ENCODE data around the gene MRPL50. TPM values are rescaled to one million over a fixed set of nuclear protein-coding genes. Genes with fewer than 3 reads are reported as not detected.
A peak's percentile ranks its signal among the peaks of the same experiment; 100 is the strongest.

The MRPL50 gene
- total RNA-seq, 1 experiment from 2014 or later: 19.6 TPM

GRCh38 chr9:101398068-101398929 is at the start of gene MRPL50, which contains the start of gene ZNF189 (continued):
- TF ChIP-seq ZNF532 (CRISPR knock-in tag; IDR thresholded peaks at IDR 0.05; ENCODE audit: borderline replicate concordance) (no peak), GABPB1 (CRISPR knock-in tag; IDR thresholded peaks at IDR 0.05) (peak; percentile 72), ZNF423 (CRISPR knock-in tag; IDR thresholded peaks at IDR 0.05) (no peak), NFYB (CRISPR knock-in tag; conservative IDR thresholded peaks at IDR 0.05; ENCODE audit: low read depth) (peak; percentile 77), FOXJ3 (CRISPR knock-in tag; IDR thresholded peaks at IDR 0.05; ENCODE audit: borderline replicate concordance) (no peak), ZNF121 (CRISPR knock-in tag; IDR thresholded peaks at IDR 0.05) (no peak), KAT7 (CRISPR knock-in tag; IDR thresholded peaks at IDR 0.05; ENCODE audit: borderline replicate concordance) (no peak; the same call in 1 of the 2 replicates), JAZF1 (CRISPR knock-in tag; IDR thresholded peaks at IDR 0.05) (no peak), ELF4 (CRISPR knock-in tag; IDR thresholded peaks at IDR 0.05; ENCODE audit: low read depth) (no peak), ATF2 (CRISPR knock-in tag; IDR thresholded peaks at IDR 0.05; ENCODE audit: borderline replicate concordance, low read depth) (no peak), NR1H2 (CRISPR knock-in tag; IDR thresholded peaks at IDR 0.05) (no peak), ZNF232 (CRISPR knock-in tag; IDR thresholded peaks at IDR 0.05) (0 out of 2 replicates have a peak, but pooled peaks have one; percentile 63), USF1 (CRISPR knock-in tag; IDR thresholded peaks at IDR 0.05) (0 out of 2 replicates have a peak, but pooled peaks have one; percentile 24), SP1 (CRISPR knock-in tag; conservative IDR thresholded peaks at IDR 0.05) (peak; percentile 73), NFATC4 (CRISPR knock-in tag; IDR thresholded peaks at IDR 0.05) (no peak), FOXK1 (CRISPR knock-in tag; IDR thresholded peaks at IDR 0.05) (peak; percentile 47; the same call in 1 of the 2 replicates), HMGA2 (CRISPR knock-in tag; IDR thresholded peaks at IDR 0.05) (no peak), ZNF317 (CRISPR knock-in tag; IDR thresholded peaks at IDR 0.05; ENCODE audit: borderline replicate concordance, low read depth) (no peak), TCF7 (CRISPR knock-in tag; IDR thresholded peaks at IDR 0.05; ENCODE audit: low read depth) (no peak), AR (CRISPR knock-in tag; IDR thresholded peaks at IDR 0.05) (0 out of 2 replicates have a peak, but pooled peaks have one; percentile 31), ZBTB21 (CRISPR knock-in tag; IDR thresholded peaks at IDR 0.05; ENCODE audit: borderline replicate concordance) (no peak)
- TF ChIP-seq, protein P1, sequence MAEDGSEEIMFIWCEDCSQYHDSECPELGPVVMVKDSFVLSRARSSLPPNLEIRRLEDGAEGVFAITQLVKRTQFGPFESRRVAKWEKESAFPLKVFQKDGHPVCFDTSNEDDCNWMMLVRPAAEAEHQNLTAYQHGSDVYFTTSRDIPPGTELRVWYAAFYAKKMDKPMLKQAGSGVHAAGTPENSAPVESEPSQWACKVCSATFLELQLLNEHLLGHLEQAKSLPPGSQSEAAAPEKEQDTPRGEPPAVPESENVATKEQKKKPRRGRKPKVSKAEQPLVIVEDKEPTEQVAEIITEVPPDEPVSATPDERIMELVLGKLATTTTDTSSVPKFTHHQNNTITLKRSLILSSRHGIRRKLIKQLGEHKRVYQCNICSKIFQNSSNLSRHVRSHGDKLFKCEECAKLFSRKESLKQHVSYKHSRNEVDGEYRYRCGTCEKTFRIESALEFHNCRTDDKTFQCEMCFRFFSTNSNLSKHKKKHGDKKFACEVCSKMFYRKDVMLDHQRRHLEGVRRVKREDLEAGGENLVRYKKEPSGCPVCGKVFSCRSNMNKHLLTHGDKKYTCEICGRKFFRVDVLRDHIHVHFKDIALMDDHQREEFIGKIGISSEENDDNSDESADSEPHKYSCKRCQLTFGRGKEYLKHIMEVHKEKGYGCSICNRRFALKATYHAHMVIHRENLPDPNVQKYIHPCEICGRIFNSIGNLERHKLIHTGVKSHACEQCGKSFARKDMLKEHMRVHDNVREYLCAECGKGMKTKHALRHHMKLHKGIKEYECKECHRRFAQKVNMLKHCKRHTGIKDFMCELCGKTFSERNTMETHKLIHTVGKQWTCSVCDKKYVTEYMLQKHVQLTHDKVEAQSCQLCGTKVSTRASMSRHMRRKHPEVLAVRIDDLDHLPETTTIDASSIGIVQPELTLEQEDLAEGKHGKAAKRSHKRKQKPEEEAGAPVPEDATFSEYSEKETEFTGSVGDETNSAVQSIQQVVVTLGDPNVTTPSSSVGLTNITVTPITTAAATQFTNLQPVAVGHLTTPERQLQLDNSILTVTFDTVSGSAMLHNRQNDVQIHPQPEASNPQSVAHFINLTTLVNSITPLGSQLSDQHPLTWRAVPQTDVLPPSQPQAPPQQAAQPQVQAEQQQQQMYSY (CRISPR knock-in tag; IDR thresholded peaks at IDR 0.05): no peak
- TF ChIP-seq, protein P2, sequence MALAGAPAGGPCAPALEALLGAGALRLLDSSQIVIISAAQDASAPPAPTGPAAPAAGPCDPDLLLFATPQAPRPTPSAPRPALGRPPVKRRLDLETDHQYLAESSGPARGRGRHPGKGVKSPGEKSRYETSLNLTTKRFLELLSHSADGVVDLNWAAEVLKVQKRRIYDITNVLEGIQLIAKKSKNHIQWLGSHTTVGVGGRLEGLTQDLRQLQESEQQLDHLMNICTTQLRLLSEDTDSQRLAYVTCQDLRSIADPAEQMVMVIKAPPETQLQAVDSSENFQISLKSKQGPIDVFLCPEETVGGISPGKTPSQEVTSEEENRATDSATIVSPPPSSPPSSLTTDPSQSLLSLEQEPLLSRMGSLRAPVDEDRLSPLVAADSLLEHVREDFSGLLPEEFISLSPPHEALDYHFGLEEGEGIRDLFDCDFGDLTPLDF (CRISPR knock-in tag; IDR thresholded peaks at IDR 0.05): no peak
